CD1c-positive myeloid dendritic cell (primary cell): Measurements from ENCODE around the gene NFIX.
A peak's percentile ranks its signal among the peaks of the same experiment; 100 is the strongest.

Source experiments
- DNase-seq: peaks from one replicate; pipeline ENCODE4 v3.0.0-alpha.2; 2016; ENCODE audit errors: extremely low spot score

The NFIX gene

GRCh38 chr19:13020002-13020414 is 24.7 kb downstream of the NFIX start:
- no peak for DNase-seq

GRCh38 chr19:13022111-13022858 is 27.0 kb downstream of the NFIX start:
- DNase-seq, result peak; percentile 5

DNA sequence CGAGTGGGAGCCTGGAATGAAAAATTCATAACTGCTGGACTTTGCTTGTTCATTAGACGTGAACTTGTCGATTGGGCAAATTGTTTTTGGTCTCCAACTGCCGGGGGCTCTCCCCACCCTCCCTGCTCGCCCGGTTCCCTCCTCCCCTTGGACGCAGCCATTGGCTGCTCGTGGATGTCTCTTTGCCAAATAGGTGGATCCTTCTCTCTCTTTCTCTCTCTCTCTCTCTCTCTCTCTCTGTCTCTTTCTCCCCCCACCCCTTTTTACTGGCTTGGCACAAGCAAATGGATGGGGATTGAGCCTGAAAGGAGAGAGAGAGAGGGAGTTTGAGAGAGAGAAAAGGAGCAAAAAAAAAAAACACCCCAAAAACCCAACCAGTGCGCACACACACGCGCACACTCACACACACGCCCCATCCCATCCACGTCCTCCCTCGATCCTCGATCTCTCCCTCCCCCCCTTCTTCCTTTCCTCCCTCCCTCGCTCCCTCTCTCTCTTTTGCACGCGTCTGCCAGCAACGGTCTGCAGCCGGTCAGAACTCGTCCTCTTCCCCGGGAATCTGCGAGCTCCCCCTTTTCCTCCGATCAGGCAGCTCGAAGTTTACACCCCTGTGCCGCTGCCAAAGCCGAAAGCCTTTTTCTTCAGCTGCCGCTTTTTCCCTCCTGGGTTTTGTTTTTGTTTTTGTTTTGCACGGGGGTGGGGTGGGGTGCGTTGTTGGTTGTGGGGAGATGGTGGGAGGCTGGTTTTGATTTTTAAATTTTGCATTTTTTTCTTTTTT is 27.8 kb downstream of the NFIX start:
- DNase-seq, result peak; percentile 8

DNA sequence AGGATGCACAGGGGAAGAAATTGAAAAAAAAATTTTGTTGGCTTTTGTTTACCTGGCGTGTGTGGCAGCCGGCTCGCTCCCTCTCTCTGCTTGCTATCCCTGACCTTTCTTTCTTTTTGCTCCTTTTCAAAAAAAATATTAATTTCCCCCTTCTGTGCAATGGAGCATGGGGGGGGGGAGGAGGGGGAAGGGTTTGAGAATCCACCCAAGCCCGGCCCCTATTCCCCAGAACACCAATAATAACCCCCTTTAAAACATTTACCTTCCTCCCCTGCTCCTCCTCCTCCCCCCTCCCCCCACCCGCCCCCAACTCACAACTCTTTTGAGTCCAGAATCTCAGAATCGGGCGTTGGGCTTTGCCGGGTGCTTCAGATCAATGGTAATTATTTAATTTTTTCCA is 28.4 kb downstream of the NFIX start:
- DNase-seq, result no peak

DNA sequence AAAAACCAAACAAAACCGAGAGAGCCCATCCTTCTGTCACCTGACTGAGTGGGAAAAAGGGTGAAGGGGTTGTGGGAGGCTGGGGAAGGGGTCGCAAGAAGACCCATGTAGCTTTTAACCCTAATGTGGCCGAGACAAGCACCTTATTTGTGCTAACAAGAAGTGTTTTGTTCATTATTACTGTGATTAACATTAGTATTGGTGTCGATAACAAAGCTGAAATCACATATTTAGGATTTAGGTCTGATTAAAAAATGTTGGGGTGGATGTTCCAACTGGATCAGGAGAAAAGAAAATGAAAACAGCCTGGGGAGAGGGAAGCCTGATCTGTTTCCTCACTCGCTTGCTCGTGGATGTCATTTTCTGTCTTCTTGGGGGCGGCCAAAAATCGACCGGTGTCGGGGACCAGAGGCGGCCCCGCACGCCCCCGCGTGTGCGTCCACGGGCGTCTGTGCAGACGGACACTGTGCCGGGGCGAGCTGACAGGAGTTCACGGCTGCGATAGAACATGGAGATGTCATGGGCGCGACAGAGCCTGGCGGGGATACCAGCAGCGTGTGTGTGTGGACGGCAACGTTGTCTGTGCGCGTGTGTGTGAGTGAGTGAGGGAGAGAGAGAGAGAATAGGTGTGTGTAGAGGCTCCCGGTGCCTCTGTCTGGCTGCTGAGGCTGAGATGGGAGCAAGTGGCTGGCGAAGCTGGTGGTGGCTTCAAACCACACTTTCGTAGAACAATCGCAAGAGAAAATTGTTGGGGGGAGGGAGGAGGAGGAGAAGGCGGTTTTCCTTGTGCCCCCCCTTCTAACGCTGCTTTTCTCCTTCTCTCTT is 29.1 kb downstream of the NFIX start:
- DNase-seq, result no peak

- DNase-seq, result no peak
Measured at GRCh38 chr19:13024951-13025697, 29.8 kb downstream of the NFIX start.

GRCh38 chr19:13025819-13026456 is 30.7 kb downstream of the NFIX start:
- DNase-seq, result no peak

- no peak for DNase-seq
Measured at GRCh38 chr19:13026462-13027370, 31.4 kb downstream of the NFIX start.

DNA sequence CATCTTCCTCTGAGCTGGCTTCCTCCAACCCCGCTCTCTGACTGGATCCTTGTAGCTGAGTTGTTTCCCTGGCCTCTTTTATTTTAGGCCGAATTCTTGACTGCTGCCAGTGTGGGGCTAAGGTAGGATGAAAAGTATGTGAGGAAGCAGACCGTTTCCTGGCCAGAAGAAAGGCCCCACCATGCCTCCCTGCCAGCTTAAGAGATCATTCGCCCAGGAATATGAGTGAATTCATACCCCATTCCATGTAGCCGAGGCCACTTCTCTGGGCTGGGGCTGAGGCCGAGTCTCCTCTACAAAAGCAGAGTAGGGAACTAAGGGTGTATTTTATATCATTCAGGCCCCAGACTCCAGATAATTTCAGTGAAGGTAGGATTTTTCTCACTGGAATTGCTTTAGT is 32.3 kb downstream of the NFIX start:
- no peak for DNase-seq

GRCh38 chr19:13028027-13028426 is 32.8 kb downstream of the NFIX start:
- DNase-seq, result no peak

DNA sequence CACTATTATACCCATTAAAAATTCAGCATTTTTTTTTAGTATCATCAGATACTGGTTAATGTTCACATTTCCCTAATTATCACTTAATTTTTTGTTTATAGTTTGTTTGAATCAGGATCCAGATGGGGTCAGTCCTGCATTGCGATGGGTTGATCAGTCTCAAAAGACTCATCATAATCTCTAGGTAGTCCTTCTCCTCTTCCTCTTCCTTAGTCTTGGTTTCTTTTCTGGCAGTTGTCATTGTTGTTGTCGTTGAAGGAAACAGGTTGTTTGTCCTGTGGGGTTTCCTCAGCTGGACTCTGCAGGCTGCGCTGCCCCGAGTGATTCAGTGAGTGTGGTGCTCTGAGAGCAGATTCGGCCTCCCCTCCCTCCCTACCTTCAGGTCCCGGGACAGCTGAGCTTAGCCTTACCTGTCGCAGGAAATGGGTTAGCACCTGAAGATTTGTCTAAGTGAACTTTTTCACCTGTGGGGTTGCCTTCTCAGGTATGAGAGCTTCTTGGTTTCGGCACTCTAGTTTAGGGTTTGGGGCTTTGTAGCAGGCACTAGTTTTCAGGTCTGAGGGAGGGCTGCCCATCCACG is 34.1 kb downstream of the NFIX start:
- DNase-seq, result no peak

DNA sequence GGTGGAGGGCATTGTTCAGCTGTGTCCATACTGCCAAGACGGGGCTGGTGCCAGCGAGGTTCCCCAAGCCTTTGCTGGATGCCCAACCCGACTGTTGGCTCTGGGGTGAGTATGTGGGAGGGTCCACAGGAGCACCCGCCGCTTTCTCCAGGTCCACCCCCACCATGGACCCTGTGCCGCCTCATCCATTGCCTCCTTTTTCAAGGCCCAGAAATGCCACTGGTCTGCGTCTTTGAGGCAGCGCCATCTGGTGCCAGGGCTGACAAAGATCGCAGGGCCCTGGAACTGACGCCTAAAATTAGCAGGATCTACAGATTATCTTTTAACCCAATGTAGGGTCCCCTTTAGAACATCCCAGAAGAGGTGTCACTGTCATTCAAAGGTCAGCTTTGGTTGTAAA is 34.6 kb downstream of the NFIX start:
- no peak for DNase-seq

DNA sequence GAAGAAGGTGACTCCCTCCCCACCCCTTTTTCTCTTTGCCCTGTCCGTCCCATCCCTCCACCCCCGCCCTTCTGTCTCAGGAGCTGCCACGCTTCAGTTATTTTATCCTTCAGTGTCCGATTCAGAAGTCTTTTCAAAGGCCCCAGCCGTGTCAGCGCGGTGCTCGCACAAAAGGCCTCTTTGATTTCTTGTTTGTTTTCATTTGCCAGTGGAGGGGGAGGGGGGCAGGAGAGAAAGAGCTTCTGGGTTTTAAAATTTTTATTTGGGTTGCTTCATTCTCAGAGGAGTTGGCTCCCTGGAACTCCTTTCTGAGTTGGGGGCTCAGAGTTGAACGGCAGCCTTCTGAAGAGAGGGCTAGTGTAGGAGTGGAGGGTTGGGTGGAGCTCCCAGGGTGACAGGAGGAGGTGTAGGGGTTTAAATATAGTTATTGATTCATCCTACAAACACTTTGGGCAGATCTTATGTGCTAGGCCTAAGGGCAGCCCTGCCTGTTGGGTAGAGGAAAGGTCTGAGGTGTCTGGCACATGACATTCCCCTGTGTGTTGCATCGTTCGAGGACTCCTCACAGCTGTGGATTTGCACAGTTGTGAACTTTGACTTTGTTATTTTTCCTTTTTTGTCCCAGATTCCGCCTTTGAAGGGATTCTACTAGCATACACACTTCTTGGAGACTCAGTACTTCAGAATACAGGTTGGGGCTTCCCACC is 36.8 kb downstream of the NFIX start:
- DNase-seq, result no peak

DNA sequence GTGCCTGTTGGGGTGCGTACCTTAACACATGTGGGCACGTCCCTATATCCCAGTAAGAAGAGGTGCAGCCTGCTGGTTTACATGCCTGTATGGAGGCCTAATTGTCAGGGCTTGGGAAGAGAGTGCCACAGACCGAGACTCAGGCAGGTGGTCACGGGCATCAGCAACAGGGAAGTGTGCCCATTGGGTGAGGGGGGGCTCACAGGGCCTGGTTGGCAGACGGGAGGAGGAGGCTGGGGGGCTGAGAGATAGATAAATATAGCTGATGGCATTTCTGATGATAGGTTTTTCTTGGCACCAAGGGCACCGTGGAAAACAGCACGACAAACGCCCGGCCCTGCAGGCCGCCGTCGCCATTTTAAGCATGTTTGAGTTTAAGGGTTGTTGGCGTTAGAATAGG is 37.6 kb downstream of the NFIX start:
- DNase-seq, result no peak

GRCh38 chr19:13033244-13033643 is 38.0 kb downstream of the NFIX start:
- no peak for DNase-seq

- peak; percentile 22 for DNase-seq
Measured at GRCh38 chr19:13033819-13034611, 38.7 kb downstream of the NFIX start.

GRCh38 chr19:13034636-13035035 is 39.4 kb downstream of the NFIX start:
- DNase-seq, result no peak

GRCh38 chr19:13035820-13036365 is 40.6 kb downstream of the NFIX start:
- no peak for DNase-seq
